GM10248 (cell line): ENCODE results near the gene SYF2.

Source experiments
- CTCF ChIA-PET: fragments of 300-600 bp; sonication (Branson Sonifier 250); formaldehyde crosslinking; extraction: SDS; loops from one replicate; lab custom pipeline; 2021; ENCODE audit warnings: antibody characterized with exemption; lab: Yijun Ruan, JAX
- POLR2A ChIA-PET: fragments of 350-650 bp; sonication (Branson Sonifier 250); formaldehyde crosslinking; extraction: SDS; loops from one replicate; lab custom pipeline; 2020; ENCODE audit warnings: antibody characterized with exemption; lab: Yijun Ruan, JAX
- DNase-seq: peaks from one replicate; pipeline ENCODE4 v3.0.0; 2012; ENCODE audit errors: extremely low spot score
- CTCF ChIP-seq: IDR thresholded peaks from 2 replicates; pipeline ENCODE4 v1.5.1; 2012; ENCODE audit warnings: mild to moderate bottlenecking, low read depth; ENCODE audit errors: extremely low read depth, missing control alignments, control extremely low read depth

Gene SYF2

GRCh38 chr1:25247024-25247828 is 14.9 kb upstream of the SYF2 start, which contains the start of gene RSRP1:
Gene RSRP1 (minus strand): TSS chr1:25247454. CDS start chr1:25246963, 491 bp downstream.
- no peak for TF ChIP-seq CTCF
- ChIA-PET CTCF (interaction anchor here (1.2 to 1.4 kb wide), 2 partner anchors 10 to 106 kb away, joined by 3 read pairs; no protein-coding TSS in a partner anchor), POLR2A (interaction anchor here (0.5 to 1.6 kb wide), 14 partner anchors 8 to 722 kb away, joined by 3 to 26 read pairs (median 4); partner anchors contain the start of gene SYF2)
- peak; percentile 100 for DNase-seq

GRCh38 chr1:25246600-25247023 is 14.3 kb upstream of the SYF2 start:
- TF ChIP-seq CTCF: no peak
- peak; percentile 12 for DNase-seq
- ChIA-PET POLR2A (interaction anchor here (1.0 to 1.6 kb wide), 4 partner anchors 8 to 576 kb away, joined by 3 to 17 read pairs (median 5); no protein-coding TSS in a partner anchor), CTCF (interaction anchor here (1.4 kb wide), 1 partner anchor 11 kb away, joined by 3 read pairs; no protein-coding TSS in a partner anchor)

DNA sequence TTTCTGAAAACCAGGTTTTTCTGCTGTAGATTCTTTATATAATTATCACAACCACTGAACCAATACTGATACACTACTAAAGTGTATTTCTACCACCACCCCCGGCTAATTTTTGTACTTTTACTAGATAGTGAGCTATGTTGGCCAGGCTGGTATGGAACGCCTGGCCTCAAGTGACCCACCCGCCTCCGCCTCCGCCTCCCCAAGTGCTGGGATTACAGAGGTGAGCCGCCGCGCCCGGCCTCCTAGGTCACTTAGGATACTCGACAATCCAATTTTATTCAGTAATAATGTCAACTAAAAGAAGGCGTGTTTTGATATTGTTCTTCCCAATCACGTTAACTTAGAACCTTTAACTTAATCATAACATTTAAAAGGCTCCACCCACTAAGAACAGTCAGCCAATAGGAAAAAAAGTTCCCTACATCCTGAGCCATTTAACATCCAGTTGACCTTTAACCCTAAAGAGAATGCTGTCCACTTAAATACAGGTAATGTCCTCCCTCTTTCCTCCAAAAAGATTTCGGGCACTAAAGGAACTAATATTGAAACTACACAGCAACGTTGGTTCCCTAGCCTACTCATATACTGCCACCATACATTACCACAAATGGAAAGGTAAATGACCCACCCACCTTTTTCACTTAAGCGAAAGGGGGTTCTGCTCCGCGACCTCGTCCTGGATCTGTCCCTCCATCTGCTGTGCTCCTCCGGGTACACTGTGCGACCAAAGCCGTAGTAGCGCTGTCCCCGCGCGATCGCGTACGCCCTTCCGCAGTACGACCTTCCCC is 13.7 kb upstream of the SYF2 start:
- no peak for TF ChIP-seq CTCF
- ChIA-PET CTCF (interaction anchor here (1.0 to 1.4 kb wide), 4 partner anchors 8 to 13 kb away, joined by 3 to 8 read pairs (median 3); partner anchors contain the start of gene SYF2), POLR2A (interaction anchor here (2.0 kb wide), 1 partner anchor 14 kb away, joined by 10 read pairs; the partner anchor contains the start of gene SYF2)
- DNase-seq: peak; percentile 19

DNA sequence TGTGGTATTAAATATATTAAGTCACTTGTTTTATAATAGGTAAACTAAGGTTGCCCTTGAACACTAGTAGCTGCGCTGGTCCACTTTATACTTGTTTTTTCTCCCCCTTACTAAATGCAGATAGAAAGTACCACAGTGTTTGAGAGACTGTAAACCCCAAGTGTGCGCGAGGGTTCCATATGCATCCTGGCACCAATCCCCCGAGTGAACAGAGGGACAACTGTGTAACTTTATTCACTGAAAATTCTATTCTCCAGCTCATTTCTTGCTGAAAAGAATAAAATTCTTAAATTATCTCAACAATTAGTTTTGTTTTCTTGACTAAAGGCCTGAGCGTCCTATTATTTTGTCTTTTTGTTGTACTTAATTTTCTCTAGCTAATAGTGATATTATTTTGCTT is 13.1 kb upstream of the SYF2 start:
- no peak for DNase-seq
- ChIA-PET POLR2A (interaction anchor here (0.6 to 2.0 kb wide), 2 partner anchors 13 to 615 kb away, joined by 4 to 10 read pairs; partner anchors contain the start of gene SYF2), CTCF (interaction anchor here (1.0 to 1.4 kb wide), 3 partner anchors 8 to 13 kb away, joined by 3 to 8 read pairs (median 3); partner anchors contain the start of gene SYF2)
- TF ChIP-seq CTCF: no peak

DNA sequence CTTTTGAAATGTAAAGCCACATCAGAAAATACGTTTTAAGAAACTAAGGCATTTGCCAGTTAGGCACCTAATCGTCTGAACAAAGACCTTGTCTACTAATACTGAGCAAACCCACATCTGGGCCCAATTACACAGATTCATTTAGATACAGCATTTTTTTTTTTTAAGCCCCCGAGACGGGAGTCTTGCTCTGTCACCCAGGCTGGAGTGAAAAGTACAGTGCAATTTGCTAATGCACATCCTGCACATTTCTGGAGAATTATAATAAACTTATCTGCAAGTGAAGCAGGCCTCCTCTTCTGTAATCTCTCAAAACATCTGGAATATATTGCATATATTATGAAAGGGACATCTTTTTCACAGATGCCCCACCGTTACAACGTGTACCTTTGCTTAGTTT is 11.6 kb upstream of the SYF2 start:
- ChIA-PET POLR2A (interaction anchor here (0.6 to 2.0 kb wide), 2 partner anchors 12 to 1088 kb away, joined by 3 to 10 read pairs; partner anchors contain the start of gene SYF2), CTCF (no interaction called here)
- no peak for DNase-seq
- no peak for TF ChIP-seq CTCF
